Esophagus muscularis mucosa (tissue), 4 donors: ENCODE data around the gene PPIL1.

Source experiments
- EP300 ChIP-seq: sonication (generic); formaldehyde crosslinking; IDR thresholded peaks from one replicate; pipeline ENCODE4 v1.6.1; 2017; ENCODE audit warnings: antibody characterized with exemption
- POLR2AphosphoS5 ChIP-seq, 2 donors: sonication (generic); formaldehyde crosslinking; IDR thresholded peaks; one replicate each; pipeline ENCODE4 v1.6.1; 2017; ENCODE audit warnings: antibody characterized with exemption in 2 of 2
- TF ChIP-seq, protein P1 (sequence below), 3 experiments: fragments of 200-600 bp in 2 of 3; fragments of 450-650 bp in 1 of 3; sonication (generic) in 2 of 3; IDR thresholded peaks; one replicate each; pipeline ENCODE4 v1.5.1; 2017 to 2019; ENCODE audit warnings: antibody characterized with exemption in 3 of 3, mild to moderate bottlenecking in 2 of 3, moderate library complexity in 1 of 3

DNA sequence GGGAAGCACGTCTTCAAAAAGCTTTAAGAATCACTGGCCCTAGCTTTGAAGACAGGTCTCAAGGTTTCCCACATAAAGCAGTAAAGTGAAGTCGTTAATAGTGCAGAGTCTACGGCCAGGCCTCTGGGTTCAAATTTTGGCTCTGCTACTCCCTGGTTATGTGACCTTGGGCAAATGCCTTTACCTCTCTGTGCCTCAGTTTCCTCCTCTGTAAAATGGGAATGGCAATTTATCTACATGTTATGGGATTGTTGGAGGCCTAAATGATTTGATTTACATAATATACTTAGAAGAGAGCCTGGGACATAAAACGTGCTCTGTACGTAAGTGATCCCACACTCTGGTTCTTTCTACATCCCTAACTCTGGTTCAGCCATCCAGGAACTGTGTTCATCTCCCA lies 67.5 kb downstream of the PPIL1 start:
- TF ChIP-seq, protein P1, sequence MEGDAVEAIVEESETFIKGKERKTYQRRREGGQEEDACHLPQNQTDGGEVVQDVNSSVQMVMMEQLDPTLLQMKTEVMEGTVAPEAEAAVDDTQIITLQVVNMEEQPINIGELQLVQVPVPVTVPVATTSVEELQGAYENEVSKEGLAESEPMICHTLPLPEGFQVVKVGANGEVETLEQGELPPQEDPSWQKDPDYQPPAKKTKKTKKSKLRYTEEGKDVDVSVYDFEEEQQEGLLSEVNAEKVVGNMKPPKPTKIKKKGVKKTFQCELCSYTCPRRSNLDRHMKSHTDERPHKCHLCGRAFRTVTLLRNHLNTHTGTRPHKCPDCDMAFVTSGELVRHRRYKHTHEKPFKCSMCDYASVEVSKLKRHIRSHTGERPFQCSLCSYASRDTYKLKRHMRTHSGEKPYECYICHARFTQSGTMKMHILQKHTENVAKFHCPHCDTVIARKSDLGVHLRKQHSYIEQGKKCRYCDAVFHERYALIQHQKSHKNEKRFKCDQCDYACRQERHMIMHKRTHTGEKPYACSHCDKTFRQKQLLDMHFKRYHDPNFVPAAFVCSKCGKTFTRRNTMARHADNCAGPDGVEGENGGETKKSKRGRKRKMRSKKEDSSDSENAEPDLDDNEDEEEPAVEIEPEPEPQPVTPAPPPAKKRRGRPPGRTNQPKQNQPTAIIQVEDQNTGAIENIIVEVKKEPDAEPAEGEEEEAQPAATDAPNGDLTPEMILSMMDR (IDR thresholded peaks at IDR 0.05), result no peak
- no peak for TF ChIP-seq POLR2AphosphoS5 (IDR thresholded peaks at IDR 0.05)
- no peak for TF ChIP-seq EP300
